Measurements from ENCODE around the gene C9.
A peak's percentile ranks its signal among the peaks of the same experiment; 100 is the strongest.
"Not testable (repeated sequence)": the region's sequence is repeated elsewhere in the genome, so short reads cannot be mapped to it uniquely, and the experiment has no call there.

The C9 gene

DNA sequence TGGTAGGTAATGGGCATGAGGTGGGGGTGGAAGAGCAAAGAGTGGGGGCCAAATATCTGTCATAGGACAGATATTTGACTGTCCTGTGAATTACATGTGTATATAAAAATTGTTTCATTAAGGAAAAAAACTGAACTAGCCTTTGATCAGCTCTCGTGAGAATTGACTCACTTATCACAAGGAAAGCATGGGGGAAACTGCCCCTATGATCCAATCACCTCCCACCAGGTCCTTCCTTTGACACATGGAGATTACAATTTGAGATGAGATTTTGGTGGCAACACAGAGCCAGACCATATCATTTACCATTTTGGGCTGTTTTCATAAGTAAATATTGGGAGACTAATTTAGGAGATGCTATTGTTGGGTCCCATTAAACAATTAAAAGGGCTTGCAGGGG, 81.7 kb downstream of the C9 start:
- TF ChIP-seq, protein P1, sequence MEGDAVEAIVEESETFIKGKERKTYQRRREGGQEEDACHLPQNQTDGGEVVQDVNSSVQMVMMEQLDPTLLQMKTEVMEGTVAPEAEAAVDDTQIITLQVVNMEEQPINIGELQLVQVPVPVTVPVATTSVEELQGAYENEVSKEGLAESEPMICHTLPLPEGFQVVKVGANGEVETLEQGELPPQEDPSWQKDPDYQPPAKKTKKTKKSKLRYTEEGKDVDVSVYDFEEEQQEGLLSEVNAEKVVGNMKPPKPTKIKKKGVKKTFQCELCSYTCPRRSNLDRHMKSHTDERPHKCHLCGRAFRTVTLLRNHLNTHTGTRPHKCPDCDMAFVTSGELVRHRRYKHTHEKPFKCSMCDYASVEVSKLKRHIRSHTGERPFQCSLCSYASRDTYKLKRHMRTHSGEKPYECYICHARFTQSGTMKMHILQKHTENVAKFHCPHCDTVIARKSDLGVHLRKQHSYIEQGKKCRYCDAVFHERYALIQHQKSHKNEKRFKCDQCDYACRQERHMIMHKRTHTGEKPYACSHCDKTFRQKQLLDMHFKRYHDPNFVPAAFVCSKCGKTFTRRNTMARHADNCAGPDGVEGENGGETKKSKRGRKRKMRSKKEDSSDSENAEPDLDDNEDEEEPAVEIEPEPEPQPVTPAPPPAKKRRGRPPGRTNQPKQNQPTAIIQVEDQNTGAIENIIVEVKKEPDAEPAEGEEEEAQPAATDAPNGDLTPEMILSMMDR (IDR thresholded peaks at IDR 0.05): no peak
- no peak for DNase-seq (ENCODE audit: low spot score)
- no peak overlapping the region for H3K4me3 ChIP-seq
- no peak overlapping the region for H3K27ac ChIP-seq

DNA sequence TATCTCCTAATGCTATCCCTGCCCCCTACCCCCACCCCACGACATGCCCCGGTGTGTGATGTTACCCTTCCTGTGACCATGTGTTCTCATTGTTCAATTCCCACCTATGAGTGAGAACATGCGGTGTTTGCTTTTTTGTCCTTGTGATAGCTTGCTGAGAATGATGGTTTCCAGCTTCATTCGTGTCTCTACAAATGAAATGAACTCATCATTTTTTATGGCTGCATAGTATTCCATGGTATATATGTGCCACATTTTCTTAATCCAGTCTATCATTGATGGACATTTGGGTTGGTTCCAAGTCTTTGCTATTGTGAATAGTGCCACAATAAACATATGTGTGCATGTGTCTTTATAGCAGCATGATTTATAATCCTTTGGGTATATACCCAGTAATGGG, 88.4 kb downstream of the C9 start:
- not testable (repeated sequence) for H3K4me3 ChIP-seq; H3K27ac ChIP-seq; DNase-seq (ENCODE audit: low spot score)

DNA sequence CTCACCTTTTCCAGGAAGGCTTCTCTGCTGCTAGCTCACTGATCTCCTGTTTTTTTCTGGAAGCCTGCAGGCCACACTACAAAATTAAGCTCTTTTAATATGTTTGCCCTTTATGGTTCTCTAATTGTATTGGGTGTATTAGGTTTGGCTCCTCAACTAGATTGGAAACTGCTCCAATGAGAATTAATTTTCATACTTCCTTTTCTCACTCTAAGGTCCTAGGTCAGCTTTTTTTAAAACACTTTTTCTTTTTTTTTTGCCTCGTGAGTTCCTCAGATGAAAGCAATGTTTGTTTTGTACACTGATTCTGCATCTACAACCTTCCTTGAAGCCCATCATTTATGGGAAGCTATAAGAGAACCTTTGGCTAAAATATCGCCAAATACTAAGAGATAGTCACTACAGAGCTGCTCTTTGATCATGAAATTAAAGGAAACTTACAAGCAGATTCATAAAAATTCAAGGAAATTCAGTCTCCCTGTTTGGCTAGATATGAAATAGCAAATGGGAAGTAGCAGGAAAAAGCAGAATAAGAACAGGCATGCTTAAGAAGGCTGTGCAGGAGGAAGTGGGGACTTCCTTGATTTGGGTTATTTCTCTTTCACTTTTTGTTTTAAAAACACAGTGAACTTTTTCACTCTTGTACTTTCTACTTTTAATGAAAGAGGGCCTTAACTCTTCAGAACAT, 89.8 kb downstream of the C9 start:
- Histone ChIP-seq H3K27ac (peak overlapping the region in 1 of 2 donors; percentile 17), H3K4me3 (no peak overlapping the region)
- TF ChIP-seq, protein P1 (IDR thresholded peaks at IDR 0.05): no peak
- DNase-seq (ENCODE audit: low spot score): no peak

DNA sequence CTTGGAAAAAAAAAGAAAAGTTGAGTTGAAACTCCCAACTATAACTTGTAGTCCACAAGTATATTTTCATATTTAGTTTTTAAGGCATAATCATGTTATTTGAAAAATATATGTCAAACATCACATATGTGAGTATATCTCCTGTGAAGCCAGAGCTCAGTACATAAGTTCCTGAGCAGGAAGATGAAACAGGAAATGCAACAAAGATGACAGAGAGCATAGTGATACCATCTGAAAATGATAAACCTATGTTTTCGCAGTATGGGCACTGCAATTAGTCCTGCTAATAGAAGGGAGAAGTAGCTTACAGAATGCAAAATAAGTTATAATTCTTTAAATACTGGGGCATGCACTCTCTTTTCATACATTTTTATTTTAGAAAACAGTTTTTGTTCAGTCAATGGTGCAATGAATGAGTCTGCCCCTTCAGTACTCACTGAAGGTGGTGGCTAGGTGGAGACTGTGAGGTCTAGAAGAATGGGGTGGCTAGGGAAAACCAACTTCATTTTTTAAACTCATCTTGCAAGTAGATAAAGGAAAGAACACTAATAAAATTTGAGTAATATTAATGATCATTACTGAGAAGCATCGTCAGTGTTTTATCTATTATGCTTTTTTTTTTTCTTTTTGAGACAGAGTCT, 90.9 kb downstream of the C9 start:
- Histone ChIP-seq H3K4me3 (no peak overlapping the region), H3K27ac (peak overlapping the region in 1 of 2 donors; percentile 3)
- DNase-seq (ENCODE audit: low spot score): no peak
- TF ChIP-seq, protein P1 (IDR thresholded peaks at IDR 0.05): no peak

DNA sequence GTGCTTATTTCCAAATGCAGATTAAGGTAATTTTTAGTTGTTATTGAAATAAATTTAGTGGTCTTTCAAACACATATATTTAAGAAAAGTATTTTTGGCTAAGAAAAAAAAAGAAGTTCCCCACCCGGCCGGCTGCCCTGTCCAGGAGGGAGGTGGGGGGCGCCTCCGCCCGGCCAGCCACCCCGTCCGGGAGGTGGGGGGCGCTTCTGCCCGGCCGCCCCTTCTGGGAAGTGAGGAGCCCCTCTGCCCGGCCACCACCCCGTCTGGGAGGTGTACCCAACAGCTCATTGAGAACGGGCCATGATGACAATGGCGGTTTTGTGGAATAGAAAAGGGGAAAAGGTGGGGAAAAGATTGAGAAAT, 91.4 kb downstream of the C9 start:
- peak overlapping the region in 1 of 2 donors; percentile 56 for H3K27ac ChIP-seq
- not testable (repeated sequence) for DNase-seq (ENCODE audit: low spot score)

DNA sequence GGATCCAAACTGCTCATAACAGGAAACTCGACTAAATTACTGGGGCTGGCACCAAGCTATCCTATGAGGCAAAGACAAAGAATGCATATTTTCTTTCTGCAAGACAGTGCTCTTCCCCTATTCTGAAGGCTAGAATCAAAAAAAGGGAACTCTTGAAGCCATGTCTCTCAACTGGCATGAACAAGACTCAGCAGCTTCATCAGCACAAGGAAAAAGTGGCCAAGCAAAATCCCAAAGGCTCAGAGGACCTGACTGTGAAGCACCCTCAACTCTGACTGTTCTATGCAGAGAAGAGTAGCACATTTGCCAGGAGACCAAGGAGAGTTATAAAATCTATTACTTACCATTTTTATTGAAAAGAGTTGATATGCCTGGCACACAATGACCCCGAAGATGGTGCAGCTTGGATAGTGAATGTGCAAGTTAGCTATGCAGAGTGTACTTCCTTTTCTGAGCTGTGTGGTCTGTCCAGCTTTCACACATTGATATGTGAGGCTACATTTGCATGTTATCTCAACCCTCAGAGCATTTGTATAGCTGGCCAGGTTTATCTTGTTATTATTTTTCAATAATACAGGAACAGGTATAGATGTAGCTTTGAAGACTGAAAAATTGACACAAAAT, 94.0 kb downstream of the C9 start:
- Histone ChIP-seq H3K27ac (no peak overlapping the region), H3K4me3 (no peak overlapping the region)
- TF ChIP-seq, protein P1 (IDR thresholded peaks at IDR 0.05): no peak
- no peak for DNase-seq (ENCODE audit: low spot score)

More for the DNA sequence above, 91.4 kb downstream of the C9 start:
- not testable (repeated sequence) for H3K4me3 ChIP-seq

DNA sequence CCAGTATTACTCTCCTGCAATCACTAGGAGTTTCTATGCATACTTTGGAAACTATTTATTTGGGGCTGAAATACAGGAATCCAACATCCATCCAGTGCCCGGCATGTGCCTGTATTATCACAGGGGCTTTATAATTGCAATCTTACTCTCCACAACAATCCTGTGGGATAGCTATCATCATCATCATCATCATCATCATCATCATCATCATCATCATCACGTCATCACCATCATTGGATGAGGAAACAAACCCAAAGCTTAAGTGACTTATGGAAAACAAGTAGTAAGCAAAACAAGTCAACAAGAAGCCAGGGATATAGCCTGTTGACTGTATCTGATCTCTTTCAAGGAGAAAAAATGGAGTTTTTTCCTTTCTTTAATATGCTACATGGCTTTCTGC, 97.1 kb downstream of the C9 start:
- no peak overlapping the region for H3K4me3 ChIP-seq
- DNase-seq (ENCODE audit: low spot score): no peak
- no peak overlapping the region for H3K27ac ChIP-seq
- TF ChIP-seq, protein P1 (IDR thresholded peaks at IDR 0.05): no peak

DNA sequence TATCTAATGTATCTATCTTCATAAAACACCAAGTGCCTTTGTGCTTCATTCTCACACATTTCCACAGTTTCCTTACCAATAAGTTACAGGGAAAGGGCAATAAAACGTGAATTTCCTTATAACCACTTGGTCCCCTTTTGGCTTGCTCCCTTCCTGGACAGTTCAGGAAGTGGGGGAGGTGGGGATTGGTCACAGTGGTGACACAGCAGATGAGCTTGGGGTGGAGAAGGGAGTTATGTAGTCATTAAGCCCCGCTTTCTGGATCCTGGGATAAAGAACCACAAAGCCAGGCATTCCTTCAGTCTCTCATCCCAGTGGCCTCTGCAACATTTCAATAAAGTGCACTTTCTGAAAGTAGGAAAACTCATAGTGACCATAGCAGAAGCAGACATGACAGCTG, 97.9 kb downstream of the C9 start:
- TF ChIP-seq, protein P1 (IDR thresholded peaks at IDR 0.05): no peak
- no peak for DNase-seq (ENCODE audit: low spot score)
- Histone ChIP-seq H3K27ac (no peak overlapping the region), H3K4me3 (no peak overlapping the region)
